GM23338 (cell line): ENCODE data around the gene KCNH4. TPM values are rescaled to one million over a fixed set of nuclear protein-coding genes. Genes with fewer than 3 reads are reported as not detected.

ENCODE experiments used
- ATAC-seq: fragments of 200-7000 bp; cut with Tn5 transposase; 3 replicates; pipeline ENCODE4 v1.9.1; 2020
- DNase-seq: peaks from one replicate; pipeline ENCODE4 v3.0.0-alpha.2; 2015; ENCODE audit warnings: low spot score
- H2AFZ ChIP-seq: fragments of 200-600 bp; sonication (generic); 2 replicates; pipeline ENCODE4 v1.8.0; 2016; ENCODE audit warnings: antibody characterized with exemption, mild to moderate bottlenecking, moderate library complexity
- H3F3A ChIP-seq: fragments of 200-600 bp; sonication (generic); replicated peaks from 2 replicates; pipeline ENCODE4 v1.8.0; 2017; ENCODE audit warnings: antibody characterized with exemption, mixed run types, low read depth
- H3K27ac ChIP-seq: fragments of 200-600 bp; sonication (generic); 2 replicates; pipeline ENCODE4 v1.6.1; 2016; ENCODE audit warnings: low read depth
- H3K27me3 ChIP-seq: fragments of 200-600 bp; sonication (generic); 2 replicates; pipeline ENCODE4 v1.8.0; 2016; ENCODE audit warnings: mild to moderate bottlenecking, mixed run types, moderate library complexity; ENCODE audit not compliant: insufficient read depth
- H3K36me3 ChIP-seq: fragments of 200-600 bp; sonication (generic); 2 replicates; pipeline ENCODE4 v1.8.0; 2016; ENCODE audit warnings: mild to moderate bottlenecking; ENCODE audit not compliant: insufficient read depth
- H3K4me1 ChIP-seq: fragments of 200-600 bp; sonication (generic); 2 replicates; pipeline ENCODE4 v1.8.0; 2016; ENCODE audit warnings: mild to moderate bottlenecking, moderate library complexity; ENCODE audit not compliant: insufficient read depth
- H3K4me2 ChIP-seq: fragments of 200-600 bp; sonication (generic); 2 replicates; pipeline ENCODE4 v1.7.1; 2017; ENCODE audit warnings: mixed run types
- H3K4me3 ChIP-seq: fragments of 200-600 bp; sonication (generic); 2 replicates; pipeline ENCODE4 v1.6.1; 2016; ENCODE audit warnings: mixed run types
- H3K79me2 ChIP-seq: fragments of 200-600 bp; sonication (generic); replicated peaks from 2 replicates; pipeline ENCODE4 v1.8.0; 2017; ENCODE audit warnings: mild to moderate bottlenecking; ENCODE audit not compliant: insufficient read depth
- H3K9me2 ChIP-seq: fragments of 200-600 bp; sonication (generic); 2 replicates; pipeline ENCODE4 v1.8.0; 2017; ENCODE audit not compliant: insufficient read depth
- H4K20me1 ChIP-seq: fragments of 200-600 bp; sonication (generic); replicated peaks from 2 replicates; pipeline ENCODE4 v1.8.0; 2017; ENCODE audit warnings: mild to moderate bottlenecking; ENCODE audit not compliant: insufficient read depth
- H3K27ac Mint-ChIP-seq: 2 replicates; pipeline ENCODE4 v1.8.0; 2020; ENCODE audit warnings: inconsistent platforms, mild to moderate bottlenecking, moderate library complexity, mixed read lengths
- H3K27me3 Mint-ChIP-seq: 3 replicates; pipeline ENCODE4 v1.8.0; 2022; ENCODE audit warnings: low read depth, mild to moderate bottlenecking, moderate library complexity, mixed read lengths, inconsistent platforms; ENCODE audit not compliant: insufficient read depth, poor library complexity
- H3K36me3 Mint-ChIP-seq: 3 replicates; pipeline ENCODE4 v1.8.0; 2021; ENCODE audit warnings: low read depth, mild to moderate bottlenecking, inconsistent platforms, moderate library complexity, mixed read lengths
- H3K4me1 Mint-ChIP-seq: 3 replicates; pipeline ENCODE4 v1.8.0; 2020; ENCODE audit warnings: mild to moderate bottlenecking, inconsistent platforms, mixed read lengths
- H3K4me3 Mint-ChIP-seq: 3 replicates; pipeline ENCODE4 v1.8.0; 2021; ENCODE audit warnings: moderate library complexity, mild to moderate bottlenecking, inconsistent platforms, mixed read lengths
- H3K9me3 Mint-ChIP-seq: 3 replicates; pipeline ENCODE4 v1.8.0; 2020; ENCODE audit warnings: moderate library complexity, mild to moderate bottlenecking, inconsistent platforms, mixed read lengths
- CREB1 ChIP-seq: fragments of 250-450 bp; sonication (Bioruptor Pico); IDR thresholded peaks from 2 replicates; pipeline ENCODE4 v1.5.0; 2020; ENCODE audit warnings: low read depth, mild to moderate bottlenecking, moderate library complexity
- CTCF ChIP-seq, 2 experiments: fragments of 200-600 bp in 1 of 2; sonication (generic) in 1 of 2; conservative IDR thresholded peaks; 2 replicates each; pipeline versions ENCODE4 v1.5.1 to v1.6.1; 2016 to 2017; ENCODE audit warnings: antibody characterized with exemption in 2 of 2, low read depth in 2 of 2, mild to moderate bottlenecking in 2 of 2, moderate library complexity in 1 of 2
- ETS1 ChIP-seq: IDR thresholded peaks from 2 replicates; pipeline ENCODE4 v1.6.1; 2016; ENCODE audit warnings: antibody characterized with exemption
- EZH2 ChIP-seq: fragments of 200-600 bp; sonication (generic); IDR thresholded peaks from one replicate; pipeline ENCODE4 v1.8.0; 2017; ENCODE audit warnings: antibody characterized with exemption, mild to moderate bottlenecking, low read depth; ENCODE audit not compliant: unreplicated experiment
- EZH2phosphoT487 ChIP-seq: fragments of 200-600 bp; sonication (generic); IDR thresholded peaks from one replicate; pipeline ENCODE4 v1.8.1; 2018; ENCODE audit warnings: antibody characterized with exemption; ENCODE audit not compliant: unreplicated experiment
- JUNB ChIP-seq: IDR thresholded peaks from one replicate; pipeline ENCODE4 v1.6.1; 2016; ENCODE audit warnings: antibody characterized with exemption; ENCODE audit not compliant: unreplicated experiment
- NANOG ChIP-seq: IDR thresholded peaks from 2 replicates; pipeline ENCODE4 v1.6.1; 2016; ENCODE audit warnings: antibody characterized with exemption, borderline replicate concordance
- REST ChIP-seq: IDR thresholded peaks from one replicate; pipeline ENCODE4 v1.6.1; 2018; ENCODE audit warnings: antibody characterized with exemption; ENCODE audit not compliant: unreplicated experiment
- STAT1 ChIP-seq: IDR thresholded peaks from one replicate; pipeline ENCODE4 v1.6.1; 2016; ENCODE audit warnings: antibody characterized with exemption; ENCODE audit not compliant: unreplicated experiment
- ZNF331 ChIP-seq: fragments of 250-450 bp; sonication (Bioruptor Pico); IDR thresholded peaks from 2 replicates; pipeline ENCODE4 v1.5.0; 2020; ENCODE audit warnings: low read depth, mild to moderate bottlenecking, moderate library complexity
- ZNF462 ChIP-seq: fragments of 250-450 bp; sonication (Bioruptor Pico); IDR thresholded peaks from 2 replicates; pipeline ENCODE4 v1.5.0; 2020; ENCODE audit warnings: mild to moderate bottlenecking, moderate library complexity
- polyA plus RNA-seq: library from polyadenylated mRNA; unstranded; fragments of >200 nt; fragmentation: Nextera tagmentation; extraction: Ambion mirVana; gene quantifications from 2 replicates; pipeline ENCODE4 v1.2.1, GENCODE V29; 2016
- total RNA-seq: library from RNA; depleted of rRNA; stranded (reverse); fragments of >200 nt; shearing (Covaris generic); gene quantifications from 2 replicates; pipeline ENCODE4 v1.2.3, GENCODE V29; 2014

KCNH4 gene
- total and polyA plus RNA-seq, 2 experiments from 2014 or later, result 0.08 to 0.49 TPM

GRCh38 chr17:42155614-42156045 lies 25.3 kb downstream of the KCNH4 start:
- ATAC-seq (peak; percentile 32), DNase-seq (peak; percentile 63)
- Histone ChIP-seq H3K79me2 (peaks cover 37% of the 10 kb centered on the region), H3F3A (peaks cover 12% of the 10 kb centered on the region; the same call in 1 of the 2 replicates), H3K27me3 (no peaks in the 10 kb centered on the region), H2AFZ (peak overlapping the region; percentile 83), H3K4me3 (peak overlapping the region; percentile 96), H3K4me2 (peak overlapping the region; percentile 91), H3K9me2 (no peaks in the 10 kb centered on the region), H3K27ac (no peak overlapping the region), H4K20me1 (peaks cover 24% of the 10 kb centered on the region), H3K36me3 (no peaks in the 10 kb centered on the region), H3K4me1 (peaks cover 17% of the 10 kb centered on the region)
- Mint-ChIP-seq H3K9me3 (no peaks in the 10 kb centered on the region), H3K4me3 (peak overlapping the region; percentile 89), H3K27ac (peak overlapping the region; percentile 87), H3K36me3 (peaks cover 2% of the 10 kb centered on the region; the same call in 1 of the 3 replicates), H3K27me3 (peaks cover 16% of the 10 kb centered on the region), H3K4me1 (peaks cover 26% of the 10 kb centered on the region)
- TF ChIP-seq ETS1, result no peak
- TF ChIP-seq ZNF331, result no peak
- TF ChIP-seq ZNF462 (CRISPR knock-in tag), result no peak
- TF ChIP-seq EZH2phosphoT487, result no peak
- TF ChIP-seq EZH2, result no peak
- TF ChIP-seq REST, result no peak
- TF ChIP-seq STAT1, result no peak
- no peak for TF ChIP-seq CTCF (conservative IDR thresholded peaks at IDR 0.05; ENCODE audit: low read depth in 2 of 2)
- TF ChIP-seq NANOG, result no peak
- TF ChIP-seq JUNB, result no peak
- TF ChIP-seq CREB1 (CRISPR knock-in tag), result no peak
